ENCODE results near the gene CMAS.

Gene CMAS

GRCh38 chr12:22105542-22105941 lies 59.5 kb downstream of the CMAS start:
- in situ Hi-C loops (cut with MboI; ENCODE audit: low sequenced_read_pairs): no loop called here

GRCh38 chr12:22110176-22110575 lies 64.2 kb downstream of the CMAS start:
- in situ Hi-C loops (cut with MboI; ENCODE audit: low sequenced_read_pairs): no loop called here
